Liver (tissue), 3 donors: ENCODE results near the gene PCSK6.

Source experiments
- CTCF ChIP-seq: fragments of 150-350 bp; IDR thresholded peaks from 2 replicates; pipeline ENCODE4 v1.5.1; 2017; ENCODE audit warnings: improper control_type of control experiment, low read depth, low read length; ENCODE audit not compliant: missing input control
- FOXA1 ChIP-seq: IDR thresholded peaks from 2 replicates; pipeline ENCODE4 v1.6.1; 2016; ENCODE audit warnings: antibody characterized with exemption
- JUND ChIP-seq, 2 donors: IDR thresholded peaks; 2 replicates each; pipeline ENCODE4 v1.6.1; 2016; ENCODE audit warnings: antibody characterized with exemption in 2 of 2
- MAX ChIP-seq: IDR thresholded peaks from 2 replicates; pipeline ENCODE4 v1.6.1; 2016; ENCODE audit warnings: antibody characterized with exemption
- RAD21 ChIP-seq, 2 donors: IDR thresholded peaks; 2 replicates each; pipeline ENCODE4 v1.6.1; 2016; ENCODE audit warnings: antibody characterized with exemption in 2 of 2, mild to moderate bottlenecking in 2 of 2
- REST ChIP-seq: IDR thresholded peaks from 2 replicates; pipeline ENCODE4 v1.6.1; 2016; ENCODE audit warnings: antibody characterized with exemption, mild to moderate bottlenecking
- SP1 ChIP-seq: IDR thresholded peaks from 2 replicates; pipeline ENCODE4 v1.6.1; 2018; ENCODE audit warnings: antibody characterized with exemption, mild to moderate bottlenecking
- TAF1 ChIP-seq: conservative IDR thresholded peaks from 2 replicates; pipeline ENCODE4 v1.6.1; 2016; ENCODE audit warnings: antibody characterized with exemption, mild to moderate bottlenecking
- YY1 ChIP-seq: IDR thresholded peaks from 2 replicates; pipeline ENCODE4 v1.6.1; 2016; ENCODE audit warnings: antibody characterized with exemption, mild to moderate bottlenecking
- TF ChIP-seq, protein P1 (sequence below): IDR thresholded peaks from 2 replicates; pipeline ENCODE4 v1.6.1; 2016; ENCODE audit warnings: antibody characterized with exemption
- donor health status: healthy.
- donor health status: healthy.

- no peak for TF ChIP-seq JUND (IDR thresholded peaks at IDR 0.05)
- TF ChIP-seq REST, result no peak
- no peak for TF ChIP-seq CTCF
- TF ChIP-seq RAD21 (IDR thresholded peaks at IDR 0.05), result no peak
- no peak for TF ChIP-seq YY1
- no peak for TF ChIP-seq TAF1
- TF ChIP-seq MAX, result no peak
- TF ChIP-seq, protein P1, sequence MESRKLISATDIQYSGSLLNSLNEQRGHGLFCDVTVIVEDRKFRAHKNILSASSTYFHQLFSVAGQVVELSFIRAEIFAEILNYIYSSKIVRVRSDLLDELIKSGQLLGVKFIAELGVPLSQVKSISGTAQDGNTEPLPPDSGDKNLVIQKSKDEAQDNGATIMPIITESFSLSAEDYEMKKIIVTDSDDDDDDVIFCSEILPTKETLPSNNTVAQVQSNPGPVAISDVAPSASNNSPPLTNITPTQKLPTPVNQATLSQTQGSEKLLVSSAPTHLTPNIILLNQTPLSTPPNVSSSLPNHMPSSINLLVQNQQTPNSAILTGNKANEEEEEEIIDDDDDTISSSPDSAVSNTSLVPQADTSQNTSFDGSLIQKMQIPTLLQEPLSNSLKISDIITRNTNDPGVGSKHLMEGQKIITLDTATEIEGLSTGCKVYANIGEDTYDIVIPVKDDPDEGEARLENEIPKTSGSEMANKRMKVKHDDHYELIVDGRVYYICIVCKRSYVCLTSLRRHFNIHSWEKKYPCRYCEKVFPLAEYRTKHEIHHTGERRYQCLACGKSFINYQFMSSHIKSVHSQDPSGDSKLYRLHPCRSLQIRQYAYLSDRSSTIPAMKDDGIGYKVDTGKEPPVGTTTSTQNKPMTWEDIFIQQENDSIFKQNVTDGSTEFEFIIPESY, result no peak
- no peak for TF ChIP-seq SP1
- no peak for TF ChIP-seq FOXA1
Observed at GRCh38 chr15:101391981-101392640, 97.4 kb downstream of the PCSK6 start.
